ENCODE results near the gene C2CD4C. TPM values are rescaled to one million over a fixed set of nuclear protein-coding genes. Genes with fewer than 3 reads are reported as not detected.

Gene C2CD4C
- total and polyA plus RNA-seq, 12 donors = 0.17 to 3.2 (median 1.2) TPM; not detected in 1

- 70 to 82% (median 72%) methylated on average over 19 to 29 of the region's 29 CpGs for WGBS, 4 donors
- TF ChIP-seq POLR2A (IDR thresholded peaks at IDR 0.05) = no peak
- intact Hi-C loops (cut with DNase I) = no loop called here
Observed at GRCh38 chr19:436413-436950, 27.5 kb upstream of the C2CD4C start.

GRCh38 chr19:435707-436412 is 26.9 kb upstream of the C2CD4C start:
- no peak for TF ChIP-seq CTCF (IDR thresholded peaks at IDR 0.05)
- TF ChIP-seq POLR2A (IDR thresholded peaks at IDR 0.05) = no peak
- H3K36me3 ChIP-seq (replicated peaks in 1 of 2) = no peaks in the 10 kb centered on the region
- no peak overlapping the region for H3K27ac ChIP-seq
- H3K27me3 ChIP-seq = no peaks in the 10 kb centered on the region
- intact Hi-C loops (cut with DNase I) = no loop called here
- DNase-seq = no peak
- 75 to 87% (median 76%) methylated on average over 16 to 33 of the region's 33 CpGs for WGBS, 4 donors
- H3K4me3 ChIP-seq = no peak overlapping the region
- H3K4me1 ChIP-seq (replicated peaks in 1 of 2) = no peaks in the 10 kb centered on the region
- no peaks in the 10 kb centered on the region for H3K9me3 ChIP-seq (replicated peaks in 1 of 3)

More at GRCh38 chr19:436413-436950, 27.5 kb upstream of the C2CD4C start:
- Histone ChIP-seq H3K4me3 (no peak overlapping the region), H3K27ac (no peak overlapping the region), H3K4me1 (replicated peaks in 1 of 2) (no peaks in the 10 kb centered on the region), H3K27me3 (no peaks in the 10 kb centered on the region), H3K9me3 (replicated peaks in 1 of 3) (no peaks in the 10 kb centered on the region), H3K36me3 (replicated peaks in 1 of 2) (no peaks in the 10 kb centered on the region)
- no peak for DNase-seq

- no peak overlapping the region for H3K27ac ChIP-seq
- H3K36me3 ChIP-seq (replicated peaks in 1 of 2) = no peaks in the 10 kb centered on the region
- TF ChIP-seq POLR2A (IDR thresholded peaks at IDR 0.05) (no peak), CTCF (IDR thresholded peaks at IDR 0.05) (no peak)
- WGBS, 4 donors = 75 to 88% (median 84%) methylated on average over 17 to 26 of the region's 26 CpGs
- no peaks in the 10 kb centered on the region for H3K4me1 ChIP-seq (replicated peaks in 1 of 2)
- no peaks in the 10 kb centered on the region for H3K9me3 ChIP-seq (replicated peaks in 1 of 3)
- intact Hi-C loops (cut with DNase I) = no loop called here
- H3K4me3 ChIP-seq = no peak overlapping the region
- DNase-seq = no peak
- H3K27me3 ChIP-seq = no peaks in the 10 kb centered on the region
Observed at GRCh38 chr19:435056-435706, 26.2 kb upstream of the C2CD4C start.

GRCh38 chr19:434152-434960 is 25.4 kb upstream of the C2CD4C start:
- H3K9me3 ChIP-seq (replicated peaks in 1 of 3) = no peaks in the 10 kb centered on the region
- TF ChIP-seq POLR2A (IDR thresholded peaks at IDR 0.05) (no peak), CTCF (IDR thresholded peaks at IDR 0.05) (no peak)
- intact Hi-C loops (cut with DNase I) = no loop called here
- H3K4me3 ChIP-seq = no peak overlapping the region
- H3K27me3 ChIP-seq = no peaks in the 10 kb centered on the region
- H3K4me1 ChIP-seq (replicated peaks in 1 of 2) = no peaks in the 10 kb centered on the region
- no peak overlapping the region for H3K27ac ChIP-seq
- 86 to 95% (median 91%) methylated on average over 18 to 22 of the region's 22 CpGs for WGBS, 4 donors
- no peak for DNase-seq
- H3K36me3 ChIP-seq (replicated peaks in 1 of 2) = no peaks in the 10 kb centered on the region

All from adrenal gland (tissue), 12 donors.